HG03354 (cell line): ENCODE data around the gene GAK.

Source experiments
- ATAC-seq: cut with Tn5 transposase; IDR thresholded peaks from one replicate; pipeline ENCODE4 v1.9.1; 2021; ENCODE audit warnings: mild to moderate bottlenecking; ENCODE audit not compliant: unreplicated experiment, poor library complexity, severe bottlenecking

GAK gene

GRCh38 chr4:801436-802124 is 130.5 kb downstream of the GAK start:
- ATAC-seq = no peak
